GM18520 (cell line): ENCODE data around the gene BRD4.

Source experiments
- ATAC-seq: cut with Tn5 transposase; IDR thresholded peaks from one replicate; pipeline ENCODE4 v1.9.1; 2021; ENCODE audit not compliant: unreplicated experiment

BRD4 gene

DNA sequence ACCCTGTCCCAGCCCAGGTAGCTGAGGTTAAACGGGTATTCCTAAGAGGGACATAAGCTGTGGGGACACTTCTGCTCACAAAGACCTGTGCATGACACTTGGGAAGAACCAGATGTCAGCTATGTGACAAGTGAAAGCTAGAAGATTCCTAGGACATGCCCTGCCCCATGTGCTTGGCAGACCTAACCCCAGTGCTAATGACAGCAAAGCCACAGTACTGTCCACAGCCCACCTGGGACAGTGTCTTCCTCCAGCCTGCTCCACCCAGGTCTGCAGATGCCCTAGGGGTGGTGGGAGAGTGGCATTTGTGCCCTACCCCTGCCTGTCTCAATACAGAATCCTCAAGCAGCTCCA lies 81.7 kb downstream of the BRD4 start:
- no peak for ATAC-seq

- ATAC-seq = no peak
Observed at GRCh38 chr19:15249972-15250639, 82.2 kb downstream of the BRD4 start.

GRCh38 chr19:15249528-15249874 lies 82.8 kb downstream of the BRD4 start:
- ATAC-seq = no peak

DNA sequence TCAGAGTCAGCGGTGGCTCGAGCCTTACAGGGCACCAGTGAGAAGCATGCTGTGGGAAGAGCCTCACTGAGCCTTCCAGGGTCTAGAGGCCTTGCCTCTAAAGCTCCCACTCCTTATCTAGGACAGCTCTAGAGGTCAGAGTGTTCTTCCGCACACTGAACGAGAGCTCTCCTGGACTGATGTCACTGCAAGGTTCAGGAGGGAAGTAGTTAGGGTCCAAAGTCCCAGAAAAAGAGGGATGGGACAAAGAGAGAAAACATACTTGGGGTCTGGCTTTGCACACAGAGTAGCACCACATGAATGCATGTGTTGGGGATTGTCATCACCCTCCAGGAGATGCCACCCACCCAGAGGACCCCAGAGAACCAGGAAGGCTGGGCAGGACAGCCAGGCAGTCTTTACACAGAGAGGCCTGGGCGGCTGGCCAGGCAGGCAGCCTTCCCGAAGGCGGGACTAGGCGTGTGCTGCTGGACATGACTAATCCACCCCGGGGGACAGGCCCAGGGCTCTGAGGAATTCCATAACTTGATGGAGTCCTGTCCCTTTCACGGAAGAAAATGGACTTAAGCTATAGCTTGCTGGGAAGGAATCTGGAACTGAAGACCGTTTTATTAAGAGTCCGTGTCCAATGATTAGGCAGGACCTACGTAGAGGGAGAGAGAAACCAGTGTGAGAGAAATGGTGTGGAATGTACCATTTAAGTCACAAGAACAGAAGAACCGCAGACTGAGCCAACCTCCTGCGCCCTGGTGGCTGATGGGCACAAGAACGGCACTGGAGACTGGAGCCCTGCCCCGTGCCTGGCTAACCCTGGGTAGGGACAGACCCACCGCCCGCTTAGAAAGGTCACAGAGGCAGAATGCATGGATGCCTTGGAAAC lies 83.5 kb downstream of the BRD4 start:
- no peak for ATAC-seq

DNA sequence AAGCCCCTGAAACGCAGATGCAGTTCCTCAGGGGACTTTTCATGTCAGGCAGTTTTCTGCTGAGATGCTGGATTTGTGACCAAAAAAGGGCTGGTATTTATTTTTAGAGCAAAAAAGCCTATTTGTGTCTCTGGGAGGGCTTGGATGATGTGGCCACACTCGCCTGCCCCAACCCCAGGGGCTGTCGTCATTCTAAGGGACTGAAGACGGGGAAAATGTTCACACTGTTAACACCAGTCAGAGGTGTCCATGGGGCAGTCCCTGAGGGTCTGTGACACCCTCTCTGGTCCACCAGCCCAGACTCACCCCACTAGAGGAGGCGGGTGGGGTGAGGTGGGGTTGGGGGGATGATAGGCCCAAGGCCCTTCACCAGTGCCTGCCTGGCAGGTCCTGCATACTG lies 84.2 kb downstream of the BRD4 start:
- no peak for ATAC-seq

GRCh38 chr19:15247107-15248014 lies 85.0 kb downstream of the BRD4 start:
- ATAC-seq = no peak

- no peak for ATAC-seq
Observed at GRCh38 chr19:15246198-15246481, 86.2 kb downstream of the BRD4 start.

- ATAC-seq = no peak
Observed at GRCh38 chr19:15245370-15246197, 86.8 kb downstream of the BRD4 start.

- no peak for ATAC-seq
Observed at GRCh38 chr19:15244808-15245207, 87.5 kb downstream of the BRD4 start.

DNA sequence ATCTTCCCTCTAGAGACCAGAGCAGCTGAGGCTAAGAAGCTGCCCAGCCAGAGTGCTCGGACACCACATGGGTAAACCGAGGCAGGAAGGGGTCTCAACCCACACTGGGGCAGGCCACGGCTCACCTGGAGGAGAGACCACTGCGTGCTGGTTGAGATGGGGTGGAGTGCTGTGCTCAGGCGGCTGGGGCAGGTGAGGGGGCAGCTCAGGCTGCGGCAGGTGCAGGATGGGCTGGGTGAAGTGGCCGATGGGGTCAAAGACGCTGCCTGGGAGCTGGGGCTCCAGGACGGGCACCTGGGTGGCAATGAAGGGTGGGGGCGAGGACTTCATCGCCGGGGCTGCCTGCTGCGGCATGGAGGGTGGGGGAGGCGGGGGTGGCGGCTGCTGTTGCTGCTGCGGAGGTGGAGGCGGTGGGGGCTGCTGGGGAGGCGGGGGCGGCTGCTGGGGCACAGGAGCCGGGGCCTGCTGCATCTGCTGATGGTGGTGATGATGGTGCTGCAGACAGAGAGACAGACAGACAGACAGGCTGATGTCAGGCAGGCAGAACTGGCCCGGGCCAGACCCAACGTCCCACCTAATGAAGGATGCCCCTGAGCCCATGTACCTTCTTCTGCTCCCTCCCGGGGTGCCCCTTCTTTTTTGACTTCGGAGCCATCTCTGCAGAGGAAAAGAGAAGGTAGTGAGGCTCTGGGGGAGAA lies 88.1 kb downstream of the BRD4 start:
- ATAC-seq = no peak

- no peak for ATAC-seq
Observed at GRCh38 chr19:15243236-15243957, 88.9 kb downstream of the BRD4 start.

GRCh38 chr19:15241259-15241910 lies 91.0 kb downstream of the BRD4 start:
- ATAC-seq = no peak

DNA sequence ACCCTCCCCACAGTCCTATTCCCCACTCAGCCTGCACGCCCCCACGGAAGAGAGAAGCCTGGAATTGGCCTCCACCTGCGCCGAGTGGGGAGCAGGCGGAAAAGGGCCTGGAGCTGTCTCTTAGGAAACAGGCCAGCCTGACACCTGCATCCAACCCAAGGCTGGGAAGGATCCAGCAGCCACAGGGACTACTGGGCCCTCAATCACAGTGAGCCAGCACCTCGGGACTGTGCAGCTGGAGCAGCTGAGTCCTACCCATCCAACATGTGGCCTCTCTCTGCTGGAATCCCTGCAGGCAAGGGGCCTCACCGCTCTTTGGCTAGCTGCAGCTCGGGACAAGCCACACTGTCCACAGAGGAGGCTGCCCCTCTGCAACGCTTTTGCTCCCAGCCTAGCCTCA lies 91.8 kb downstream of the BRD4 start:
- ATAC-seq = no peak

GRCh38 chr19:15239337-15239949 lies 92.9 kb downstream of the BRD4 start:
- no peak for ATAC-seq

GRCh38 chr19:15238639-15239155 lies 93.6 kb downstream of the BRD4 start:
- ATAC-seq = no peak

DNA sequence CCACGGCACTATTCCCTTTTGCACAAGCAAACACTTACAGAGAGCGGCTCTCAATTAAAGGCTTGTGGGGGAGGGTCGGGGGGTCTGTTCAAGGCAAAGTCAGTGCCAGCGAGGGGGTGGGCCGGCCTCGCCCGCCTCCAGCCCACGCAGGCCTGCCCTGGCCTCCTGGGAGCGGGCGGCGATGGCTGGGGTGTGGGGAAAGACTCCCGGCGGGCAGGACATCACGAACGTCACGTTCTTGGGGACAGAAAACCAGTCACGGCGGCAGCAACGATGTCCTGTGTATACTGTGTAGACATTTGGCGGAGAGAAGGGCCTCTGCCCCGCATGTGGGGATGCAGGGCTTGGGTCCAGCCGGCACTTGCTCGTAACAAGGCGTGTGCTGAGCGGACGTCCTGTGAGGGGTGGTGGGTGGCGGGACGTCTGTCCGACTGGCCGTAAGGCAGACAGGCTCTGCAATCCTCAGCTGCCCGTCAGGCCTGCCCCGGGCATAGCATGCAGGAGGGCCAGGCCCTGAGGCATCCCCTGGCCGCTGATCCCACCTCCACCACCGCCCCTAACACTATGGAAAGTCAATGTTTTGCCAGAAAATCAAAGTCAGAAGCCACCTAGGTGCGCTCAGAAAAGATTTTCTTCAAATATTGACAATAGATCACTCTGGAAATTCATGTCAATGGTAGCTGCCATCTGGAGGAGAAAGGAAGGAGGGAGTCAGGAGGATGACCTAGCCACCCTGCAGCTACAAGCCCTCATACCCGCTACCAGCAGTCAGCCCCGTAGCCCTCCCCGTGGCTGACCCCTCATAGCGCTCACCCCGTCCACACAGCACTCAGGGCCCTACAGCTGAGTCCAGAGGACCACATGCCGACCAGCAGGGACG lies 94.3 kb downstream of the BRD4 start:
- no peak for ATAC-seq

GRCh38 chr19:15236886-15237285 lies 95.5 kb downstream of the BRD4 start:
- ATAC-seq = no peak

DNA sequence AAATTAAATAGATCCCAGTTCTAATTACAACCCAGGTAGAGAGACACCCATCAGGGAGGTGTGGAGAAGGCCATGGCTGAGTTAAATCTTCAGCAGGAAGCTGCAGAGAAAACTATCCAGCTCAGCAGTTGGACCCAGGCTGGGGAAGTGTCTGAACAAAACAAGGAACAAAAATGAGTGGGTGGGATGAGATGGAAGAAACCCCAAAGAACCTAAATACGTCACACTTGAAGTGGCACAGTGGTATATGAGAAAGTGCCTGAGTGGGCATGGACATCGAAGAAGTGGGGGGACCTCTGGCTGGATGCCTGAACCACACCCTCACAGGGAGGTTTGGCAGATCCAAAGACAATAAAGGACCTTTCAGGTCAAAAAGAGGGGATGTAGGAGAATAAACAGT lies 96.6 kb downstream of the BRD4 start:
- ATAC-seq = no peak
